Upper lobe of left lung (tissue), 4 donors: ENCODE results near the gene LDAH.

ENCODE experiments used
- CTCF ChIP-seq, 6 experiments: fragments of 450-650 bp in 4 of 6; fragments of 200-600 bp in 2 of 6; sonication (generic) in 2 of 6; IDR thresholded peaks; one replicate each; pipeline ENCODE4 v1.5.1; 2016 to 2019; ENCODE audit warnings: antibody characterized with exemption in 6 of 6
- POLR2A ChIP-seq, 4 donors: fragments of 450-650 bp; IDR thresholded peaks; one replicate each; pipeline ENCODE4 v1.5.1; 2016 to 2017; ENCODE audit warnings: antibody characterized with exemption in 4 of 4, mild to moderate bottlenecking in 2 of 4
- POLR2AphosphoS5 ChIP-seq, 2 donors: sonication (generic); formaldehyde crosslinking; IDR thresholded peaks; one replicate each; pipeline ENCODE4 v1.5.1; 2017; ENCODE audit warnings: antibody characterized with exemption in 2 of 2

- TF ChIP-seq CTCF (IDR thresholded peaks at IDR 0.05) (no peak), POLR2AphosphoS5 (IDR thresholded peaks at IDR 0.05) (no peak), POLR2A (IDR thresholded peaks at IDR 0.05) (no peak)
These were observed 39.9 kb upstream of the LDAH start for GRCh38 chr2:20862850-20863249.
